Ectodermal cell (in vitro differentiated cells): Measurements from ENCODE around the gene DDRGK1. TPM values are rescaled to one million over a fixed set of nuclear protein-coding genes. Genes with fewer than 3 reads are reported as not detected.

Experiments used
- H3K27ac ChIP-seq: 2 replicates; pipeline ENCODE4 v1.7.0; 2013; ENCODE audit warnings: mild to moderate bottlenecking, low read depth, low read length; ENCODE audit not compliant: insufficient read depth, poor library complexity, severe bottlenecking
- H3K27me3 ChIP-seq: 2 replicates; pipeline ENCODE4 v1.7.0; 2013; ENCODE audit warnings: mild to moderate bottlenecking, low read length; ENCODE audit not compliant: insufficient read depth, control insufficient read depth, poor library complexity, severe bottlenecking
- H3K36me3 ChIP-seq: one replicate; pipeline ENCODE4 v1.7.0; 2013; ENCODE audit warnings: low read length; ENCODE audit not compliant: control insufficient read depth, insufficient read depth
- H3K4me1 ChIP-seq: one replicate; pipeline ENCODE4 v1.7.0; 2013; ENCODE audit warnings: low read length; ENCODE audit not compliant: control insufficient read depth, insufficient read depth
- H3K4me3 ChIP-seq: 2 replicates; pipeline ENCODE4 v1.7.0; 2013; ENCODE audit warnings: low read depth, low read length, control low read depth; ENCODE audit not compliant: insufficient read depth
- H3K9me3 ChIP-seq: 2 replicates; pipeline ENCODE4 v1.7.0; 2013; ENCODE audit warnings: mild to moderate bottlenecking, low read length, moderate library complexity; ENCODE audit not compliant: control insufficient read depth
- whole genome bisulfite sequencing, 2 experiments: methylation state at CpG; one replicate each; pipeline ENCODE4 v1.1.7; 2013; ENCODE audit warnings: missing lambda C conversion rate in 2 of 2; 5-methylcytosine and 5-hydroxymethylcytosine counted together
- polyA plus RNA-seq, 4 experiments: library from polyadenylated mRNA; stranded (reverse); fragments of 50-300 nt; gene quantifications; one replicate each; pipeline ENCODE4 v1.2.3, GENCODE V29; 2013

DDRGK1 gene
- polyA plus RNA-seq (2013, experiment 1 of 4), result 40.0 TPM
- 38.1 TPM for polyA plus RNA-seq (2013, experiment 2 of 4)
- polyA plus RNA-seq (2013, experiment 3 of 4), result 33.0 TPM
- 40.0 TPM for polyA plus RNA-seq (2013, experiment 4 of 4)

DNA sequence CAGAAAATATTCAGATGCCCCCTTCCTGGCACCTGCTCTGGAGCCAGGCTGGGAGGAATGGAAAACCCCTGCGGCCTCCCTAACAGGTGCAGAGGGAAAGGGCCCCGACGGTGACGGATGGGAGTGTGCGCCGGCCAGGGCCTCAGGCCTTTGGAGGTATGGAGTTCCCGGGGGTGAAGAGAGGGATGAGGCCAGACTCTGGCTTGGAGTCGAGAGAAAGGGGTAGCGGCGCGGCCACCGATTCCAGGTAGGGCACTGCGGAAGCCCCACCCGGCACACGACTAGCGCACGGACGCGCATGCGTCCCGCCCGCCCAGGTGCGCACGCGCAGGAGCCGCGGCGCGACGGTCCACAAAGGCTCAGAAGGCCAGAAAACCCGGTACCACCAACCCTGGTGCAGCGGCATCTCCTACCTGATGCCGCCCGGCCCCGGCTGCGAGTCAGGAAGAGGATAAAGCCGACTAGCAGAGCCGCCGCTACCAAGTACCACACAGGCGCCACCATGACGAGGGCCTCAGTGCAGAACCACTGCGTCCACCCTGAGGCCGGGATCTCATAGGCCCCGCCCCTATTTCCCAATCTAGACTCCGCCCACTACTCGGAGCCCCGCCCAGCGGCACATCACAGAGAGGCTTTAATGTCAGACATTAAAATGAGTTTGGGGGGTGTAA lies at the start of gene DDRGK1:
DDRGK1 (minus strand) TSS at position 559 of the 671 bp plus-strand sequence; CDS start at position 504, 55 bp downstream.
- H3K4me1 ChIP-seq, result peaks cover 11% of the 10 kb centered on the region
- H3K27ac ChIP-seq, result peak within 1 kb of the TSS; percentile 81
- H3K9me3 ChIP-seq, result no peaks in the 10 kb centered on the region
- H3K4me3 ChIP-seq, result peak within 1 kb of the TSS; percentile 95
- H3K27me3 ChIP-seq, result no peaks in the 10 kb centered on the region
- H3K36me3 ChIP-seq, result peaks cover 12% of the 10 kb centered on the region
- 0 to 1% methylated on average over 48 of the region's 48 CpGs for WGBS, 2 experiments

DNA sequence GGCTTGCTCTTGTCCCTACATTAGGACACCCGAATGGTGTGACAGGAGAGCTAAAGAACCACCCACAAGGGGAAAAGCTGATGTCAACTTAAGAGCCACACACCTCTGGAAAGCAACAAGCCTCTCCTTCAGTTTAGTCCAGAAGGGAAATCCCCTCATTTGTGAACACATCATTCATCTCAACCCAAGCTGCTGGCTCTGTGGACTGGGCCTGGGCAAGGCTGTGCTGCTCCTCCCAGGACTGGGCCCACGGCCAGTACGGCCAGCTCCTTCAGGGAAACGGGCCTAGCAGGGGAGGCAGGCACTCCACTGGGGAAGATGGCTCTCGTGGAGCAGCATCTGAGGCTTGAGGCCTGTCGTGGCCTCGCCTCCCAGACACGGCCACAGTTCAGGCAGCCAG lies 47.3 kb upstream of the DDRGK1 start:
- Histone ChIP-seq H3K4me1 (peaks cover 7% of the 10 kb centered on the region), H3K9me3 (no peaks in the 10 kb centered on the region), H3K27me3 (peaks cover 35% of the 10 kb centered on the region), H3K27ac (no peak overlapping the region), H3K4me3 (no peak overlapping the region), H3K36me3 (peaks cover 4% of the 10 kb centered on the region)
- WGBS, 2 experiments, result 93 to 94% methylated on average over 8 of the region's 8 CpGs

DNA sequence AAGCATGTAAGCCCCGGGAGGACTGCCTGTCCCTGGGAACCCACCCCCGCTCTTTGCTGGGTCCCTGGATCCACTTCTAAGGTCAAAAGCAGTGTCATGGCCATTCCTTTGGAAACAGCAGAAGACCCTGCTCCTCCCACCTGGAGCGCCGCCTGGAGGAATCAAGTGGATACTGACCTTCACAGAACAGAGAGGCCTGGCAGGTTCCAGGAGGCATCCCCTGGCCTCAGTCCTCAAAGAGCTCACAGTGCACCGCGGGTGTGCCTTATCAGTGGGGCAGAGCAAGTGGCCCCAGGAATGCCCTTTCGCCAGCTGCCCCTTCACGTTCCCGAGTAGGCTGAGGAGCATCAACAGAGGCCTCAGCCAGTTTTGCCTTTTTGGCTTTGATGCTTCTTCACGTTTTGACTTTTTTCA lies 45.6 kb upstream of the DDRGK1 start:
- Histone ChIP-seq H3K27me3 (peaks cover 38% of the 10 kb centered on the region), H3K27ac (no peak overlapping the region), H3K9me3 (no peaks in the 10 kb centered on the region), H3K4me1 (peaks cover 7% of the 10 kb centered on the region), H3K4me3 (no peak overlapping the region), H3K36me3 (no peaks in the 10 kb centered on the region)
- 31 to 32% methylated on average over 10 of the region's 10 CpGs for WGBS, 2 experiments

DNA sequence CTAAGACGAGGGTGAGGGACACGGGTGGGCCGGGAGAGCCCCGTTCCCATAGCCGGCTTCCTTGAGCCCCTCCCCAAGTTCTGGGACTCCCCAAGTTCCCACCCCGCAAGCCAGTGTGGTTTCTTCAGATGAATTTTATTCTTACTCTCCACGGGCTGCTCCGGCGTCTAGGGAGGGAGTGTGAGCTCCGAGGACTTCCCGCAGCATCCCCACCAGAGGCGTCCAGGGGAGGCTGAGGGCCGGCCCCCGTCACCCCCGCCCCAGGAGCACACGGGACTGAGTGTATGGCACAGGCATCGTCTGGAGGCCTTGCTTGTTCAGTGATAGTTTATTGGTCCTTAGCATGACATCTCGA lies 44.5 kb upstream of the DDRGK1 start:
- Histone ChIP-seq H3K36me3 (no peaks in the 10 kb centered on the region), H3K4me3 (peak overlapping the region; percentile 23)
- WGBS, 2 experiments, result 16 to 19% methylated on average over 17 of the region's 18 CpGs

DNA sequence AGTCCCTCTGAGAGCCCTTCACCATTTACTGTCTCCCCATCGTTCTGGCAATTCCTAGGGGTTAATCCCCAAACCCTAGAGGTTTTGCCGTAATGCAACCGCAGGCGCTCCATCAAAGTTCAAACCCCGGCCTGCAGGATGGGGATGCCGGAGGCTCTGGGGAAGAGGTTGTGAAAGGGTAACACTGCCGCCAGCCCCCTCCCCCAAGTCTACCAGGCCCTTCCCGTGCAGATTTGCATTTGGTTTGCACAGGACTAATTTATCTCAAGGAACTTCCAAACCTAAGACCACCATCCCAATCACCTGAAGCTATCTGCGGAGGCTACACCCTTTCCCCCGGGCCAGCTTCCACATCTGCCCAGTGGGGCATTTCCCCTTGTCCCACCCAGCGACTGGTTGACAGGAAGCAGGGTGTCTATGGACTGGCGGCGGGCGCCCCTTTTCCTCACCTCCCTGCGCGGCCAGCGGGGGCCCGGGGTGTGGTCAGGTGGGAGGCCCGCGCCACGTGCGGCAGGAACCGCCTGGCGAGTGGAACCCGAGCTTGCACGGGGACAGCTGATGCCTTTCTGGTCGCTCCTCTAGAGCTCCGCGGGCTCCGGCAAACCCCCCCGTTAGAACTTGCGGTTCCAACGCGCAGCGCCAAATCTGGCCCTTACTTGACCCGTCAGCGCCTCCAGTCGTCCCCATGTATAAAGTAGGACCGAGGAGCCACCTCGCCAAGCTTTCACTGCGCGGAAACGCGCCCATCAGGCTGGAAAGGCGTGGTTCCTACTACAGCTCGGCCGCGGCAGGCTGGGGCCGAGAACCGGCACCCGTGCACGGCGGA lies 43.9 kb upstream of the DDRGK1 start:
- Histone ChIP-seq H3K27me3 (peaks cover 40% of the 10 kb centered on the region), H3K36me3 (no peaks in the 10 kb centered on the region), H3K27ac (no peak overlapping the region), H3K4me1 (peaks cover 7% of the 10 kb centered on the region), H3K9me3 (no peaks in the 10 kb centered on the region), H3K4me3 (peak overlapping the region; percentile 23)
- 12% methylated on average over 53 of the region's 53 CpGs for WGBS, 2 experiments

More for the DNA sequence above, 44.5 kb upstream of the DDRGK1 start:
- H3K9me3 ChIP-seq, result no peaks in the 10 kb centered on the region
- peaks cover 40% of the 10 kb centered on the region for H3K27me3 ChIP-seq
- no peak overlapping the region for H3K27ac ChIP-seq
- H3K4me1 ChIP-seq, result peaks cover 7% of the 10 kb centered on the region

DNA sequence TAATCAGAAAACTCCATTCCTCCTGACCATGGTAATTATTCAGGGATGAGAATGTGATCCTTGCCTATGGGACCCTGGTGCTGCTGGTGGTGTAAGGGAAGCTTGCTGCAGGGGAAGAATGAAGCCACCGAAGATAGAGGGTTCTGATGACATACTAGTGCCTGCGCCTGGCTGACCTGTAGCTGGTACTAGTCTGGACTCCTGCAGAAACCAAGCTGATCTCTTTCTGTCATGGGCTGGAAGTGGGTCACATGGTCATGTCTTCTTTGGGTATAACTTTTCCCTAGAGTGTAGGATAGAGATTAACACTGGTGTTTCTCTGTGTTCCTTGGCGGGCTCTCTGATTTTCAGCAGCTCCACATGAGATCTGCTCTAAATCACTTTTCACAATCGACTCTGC lies 43.2 kb upstream of the DDRGK1 start:
- H3K4me3 ChIP-seq, result no peak overlapping the region
- 81 to 82% methylated on average over 4 of the region's 4 CpGs for WGBS, 2 experiments
- H3K27ac ChIP-seq, result no peak overlapping the region

DNA sequence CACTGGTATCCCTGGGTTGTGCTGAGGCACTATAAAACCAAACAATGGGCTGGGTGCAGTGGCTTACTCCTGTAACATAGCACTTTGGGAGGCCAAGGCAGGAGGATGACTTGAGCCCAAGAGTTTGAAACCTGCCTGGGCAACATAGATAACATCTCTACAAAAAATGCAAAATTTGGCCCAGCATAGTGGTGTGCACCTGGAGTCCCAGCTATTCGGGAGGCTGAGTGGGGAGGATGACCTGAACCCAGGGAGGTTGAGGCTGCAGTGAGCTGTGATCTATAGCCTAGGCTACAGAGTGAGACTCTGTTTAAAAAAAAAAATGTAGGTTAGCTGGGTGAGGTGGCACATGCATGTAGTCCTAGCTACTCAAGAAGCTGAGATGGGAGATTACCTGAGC lies 42.2 kb upstream of the DDRGK1 start:
- Histone ChIP-seq H3K9me3 (no peaks in the 10 kb centered on the region), H3K27me3 (peaks cover 50% of the 10 kb centered on the region), H3K36me3 (no peaks in the 10 kb centered on the region), H3K4me3 (no peak overlapping the region), H3K27ac (no peak overlapping the region), H3K4me1 (peaks cover 7% of the 10 kb centered on the region)
- WGBS, 2 experiments, result 96 to 97% methylated on average over 1 of the region's 1 CpG

More for the DNA sequence above, 43.2 kb upstream of the DDRGK1 start:
- peaks cover 7% of the 10 kb centered on the region for H3K4me1 ChIP-seq
- H3K36me3 ChIP-seq, result no peaks in the 10 kb centered on the region
- H3K27me3 ChIP-seq, result peaks cover 41% of the 10 kb centered on the region
- no peaks in the 10 kb centered on the region for H3K9me3 ChIP-seq

DNA sequence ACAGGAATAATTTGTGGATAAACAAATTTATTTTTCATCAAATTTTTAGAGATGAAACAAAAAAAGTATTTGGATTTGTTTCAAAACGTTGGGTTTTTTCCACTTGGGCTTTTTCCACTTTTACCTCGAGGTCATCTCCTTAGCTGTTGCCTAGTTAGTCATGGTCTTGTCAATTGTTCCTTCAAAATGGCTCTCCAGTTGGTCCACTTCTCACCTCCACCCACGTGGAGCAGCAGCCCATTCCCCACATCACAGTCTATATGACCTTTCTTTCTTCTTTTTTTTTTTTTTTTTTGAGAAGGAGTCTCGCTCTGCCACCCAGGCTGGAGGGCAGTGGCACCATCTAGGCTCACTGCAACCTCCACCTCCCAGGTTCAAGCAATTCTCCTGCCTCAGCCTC lies 41.2 kb upstream of the DDRGK1 start:
- Histone ChIP-seq H3K27me3 (peaks cover 60% of the 10 kb centered on the region), H3K4me3 (no peak overlapping the region), H3K27ac (no peak overlapping the region), H3K36me3 (no peaks in the 10 kb centered on the region), H3K9me3 (no peaks in the 10 kb centered on the region), H3K4me1 (peaks cover 7% of the 10 kb centered on the region)
- 57 to 65% methylated on average over 4 of the region's 4 CpGs for WGBS, 2 experiments

DNA sequence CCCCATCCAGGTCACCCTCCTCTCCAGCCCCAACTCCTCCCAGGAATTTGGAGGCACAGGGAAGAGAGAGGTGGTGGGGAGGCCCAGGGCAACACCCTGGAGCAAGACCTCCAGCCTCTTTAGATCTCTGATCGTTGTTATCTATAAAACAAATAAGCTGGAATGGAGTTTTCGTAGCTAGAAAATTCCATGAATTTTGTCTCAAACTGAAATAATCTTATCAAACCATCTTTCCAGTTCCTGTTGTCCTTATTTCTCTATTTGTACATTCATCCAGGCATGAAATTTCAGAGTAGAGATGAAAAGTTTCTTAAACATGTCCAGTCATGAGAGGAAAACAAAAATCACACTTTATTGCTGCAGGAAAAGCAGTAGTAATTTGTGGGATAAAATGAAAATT lies 40.7 kb upstream of the DDRGK1 start:
- 97% methylated on average over 2 of the region's 2 CpGs for WGBS, 2 experiments
- peaks cover 64% of the 10 kb centered on the region for H3K27me3 ChIP-seq
- H3K4me1 ChIP-seq, result peaks cover 7% of the 10 kb centered on the region
- no peak overlapping the region for H3K4me3 ChIP-seq
- no peaks in the 10 kb centered on the region for H3K36me3 ChIP-seq
- no peak overlapping the region for H3K27ac ChIP-seq
- no peaks in the 10 kb centered on the region for H3K9me3 ChIP-seq

DNA sequence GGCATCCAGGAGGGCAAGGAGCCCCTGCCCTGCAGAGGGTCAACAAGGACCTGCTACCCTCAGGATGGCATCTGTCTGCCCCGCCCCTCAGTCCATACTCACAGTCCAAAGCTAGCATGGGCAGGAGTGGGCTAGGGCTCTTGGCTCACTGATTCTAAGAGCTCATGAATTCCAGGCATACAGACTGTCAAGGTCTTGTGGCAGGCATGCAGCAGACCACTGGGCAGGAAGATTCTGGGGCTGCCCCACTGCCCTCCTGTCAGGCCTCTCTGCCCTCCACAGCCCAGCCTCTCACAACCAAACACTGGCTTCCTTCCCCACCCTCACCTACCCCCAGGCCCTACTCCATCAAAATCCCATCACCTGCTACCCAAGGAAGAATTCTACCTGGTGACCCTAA lies 40.1 kb upstream of the DDRGK1 start:
- H3K36me3 ChIP-seq, result no peaks in the 10 kb centered on the region
- WGBS, 2 experiments, result 86 to 98% methylated on average over 1 of the region's 1 CpG
- H3K4me3 ChIP-seq, result no peak overlapping the region
- no peak overlapping the region for H3K27ac ChIP-seq
- H3K9me3 ChIP-seq, result no peaks in the 10 kb centered on the region
- peaks cover 9% of the 10 kb centered on the region for H3K4me1 ChIP-seq
- peaks cover 64% of the 10 kb centered on the region for H3K27me3 ChIP-seq
